Spleen (tissue), 11 donors: ENCODE measurements around the gene ADGRV1. TPM values are rescaled to one million over a fixed set of nuclear protein-coding genes. Genes with fewer than 3 reads are reported as not detected.

Experiments
- DNase-seq: peaks from one replicate; pipeline ENCODE4 v3.0.0-alpha.2; 2020
- H3K27ac ChIP-seq, 8 donors: fragments of 200-600 bp; sonication (generic) in 7 of 8; 1 replicate in 4 of 8; 2 replicates in 4 of 8; pipeline versions ENCODE4 v1.5.0 to v1.8.0; 2016 to 2021; ENCODE audit warnings: inconsistent platforms in 4 of 8, mild to moderate bottlenecking in 4 of 8, moderate library complexity in 1 of 8
- H3K27me3 ChIP-seq, 7 donors: fragments of 200-600 bp; sonication (generic) in 6 of 7; replicated peaks in 1 of 7; 1 replicate in 4 of 7; 2 replicates in 3 of 7; pipeline versions ENCODE4 v1.5.0 to v1.8.0; 2016 to 2021; ENCODE audit warnings: inconsistent platforms in 3 of 7, mild to moderate bottlenecking in 1 of 7
- H3K36me3 ChIP-seq, 6 donors: fragments of 200-600 bp; sonication (generic) in 5 of 6; 1 replicate in 4 of 6; 2 replicates in 2 of 6; pipeline versions ENCODE4 v1.5.0 to v1.8.0; 2016 to 2021; ENCODE audit warnings: inconsistent platforms in 2 of 6
- H3K4me1 ChIP-seq, 6 donors: fragments of 200-600 bp; sonication (generic) in 5 of 6; 1 replicate in 3 of 6; 2 replicates in 3 of 6; pipeline versions ENCODE4 v1.5.0 to v1.8.0; 2016 to 2021; ENCODE audit warnings: inconsistent platforms in 3 of 6
- H3K4me3 ChIP-seq, 8 donors: fragments of 200-600 bp; sonication (generic) in 7 of 8; 1 replicate in 4 of 8; 2 replicates in 4 of 8; pipeline versions ENCODE4 v1.5.0 to v1.8.0; 2016 to 2021; ENCODE audit warnings: inconsistent platforms in 4 of 8, mild to moderate bottlenecking in 4 of 8, moderate library complexity in 2 of 8
- H3K9me3 ChIP-seq, 8 donors: fragments of 200-600 bp; sonication (generic) in 7 of 8; 1 replicate in 4 of 8; 2 replicates in 4 of 8; pipeline versions ENCODE4 v1.5.0 to v1.8.0; 2016 to 2021; ENCODE audit warnings: inconsistent platforms in 4 of 8
- CTCF ChIP-seq, 11 experiments: fragments of 200-600 bp in 7 of 11; fragments of 450-650 bp in 4 of 11; sonication (generic) in 4 of 11; IDR thresholded peaks in 8 of 11; conservative IDR thresholded peaks in 3 of 11; 1 replicate in 7 of 11; 2 replicates in 4 of 11; pipeline versions ENCODE4 v1.4.0 to v1.8.0; 2016 to 2021; ENCODE audit warnings: antibody characterized with exemption in 11 of 11, inconsistent platforms in 4 of 11, mild to moderate bottlenecking in 1 of 11
- POLR2A ChIP-seq, 3 donors: fragments of 450-650 bp; IDR thresholded peaks; one replicate each; pipeline ENCODE4 v1.5.1; 2017; ENCODE audit warnings: antibody characterized with exemption in 3 of 3, mild to moderate bottlenecking in 1 of 3
- POLR2AphosphoS5 ChIP-seq, 3 donors: sonication (generic); formaldehyde crosslinking; IDR thresholded peaks; one replicate each; pipeline ENCODE4 v1.5.1; 2017; ENCODE audit warnings: antibody characterized with exemption in 3 of 3
- WGBS, 5 donors: extraction: QIAGEN DNeasy Blood & Tissue Kit in 3 of 5; methylation state at CpG; one replicate each; pipeline versions ENCODE4 v1.1.5 to v1.1.7; 2013 to 2018; 5-methylcytosine and 5-hydroxymethylcytosine counted together
- intact Hi-C: fragments of 100-400 bp; cut with DNase I; formaldehyde crosslinking; loops from one replicate; pipeline ENCODE4 v1.15.0; 2023; ENCODE audit warnings: low total_unique reads
- polyA plus RNA-seq, 3 donors: library from polyadenylated mRNA; stranded (reverse); fragments of 200-250 nt; gene quantifications; one replicate each; pipeline ENCODE4 v1.2.1, GENCODE V29; 2013
- total RNA-seq, 7 donors: library from RNA; depleted of rRNA in 3 of 7; stranded (reverse); fragments of >200 nt in 3 of 7; fragmentation: NEBNext Ultra II Directional in 4 of 7; extraction: Animal tissue kit (Norgen Biotek cat#: 25700) in 4 of 7; gene quantifications; one replicate each; pipeline versions ENCODE4 v1.1.0 to v1.2.1, GENCODE V29; 2016 to 2021
- donor health status: healthy with polysubstance abuse.
- donor health status: DM: no; HTN: no; CAD: no; lungs with moderate emphysema.
- donor health status: DM: no; HTN: no; CAD: no.
- donor health status: Bipolar disorder and iron deficiency.
- donor health status: healthy.
- donor health status: DM: no; HTN: no; CAD: no.
- donor health status: DM: yes; HTN: yes; CAD: no.

The ADGRV1 gene
- total and polyA plus RNA-seq, 10 donors: 0.08 to 0.69 (median 0.28) TPM; not detected in 3

DNA sequence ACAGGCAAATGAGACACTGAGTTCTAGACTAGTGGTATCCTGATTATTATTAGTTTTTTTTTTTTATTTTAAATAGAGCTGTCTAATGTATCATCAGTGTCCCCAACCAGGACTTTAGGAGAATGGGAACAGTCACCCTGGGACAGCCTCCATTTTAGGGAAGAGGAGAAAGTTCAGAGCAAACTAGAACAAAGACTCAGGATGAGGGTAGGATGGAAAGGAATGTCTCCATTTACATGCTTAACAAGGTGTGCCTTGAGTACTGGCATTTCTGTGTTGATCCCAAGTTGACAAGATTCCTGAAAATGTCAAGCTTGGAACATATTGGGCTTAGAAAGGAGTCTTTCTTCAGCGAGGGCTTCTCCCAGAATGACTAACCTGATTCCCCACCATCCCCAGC, 601.0 kb downstream of the ADGRV1 start:
- Histone ChIP-seq H3K36me3 (no peaks in the 10 kb centered on the region), H3K27ac (no peak overlapping the region), H3K4me1 (peaks cover 5 to 24% (median 15%) of the 10 kb centered on the region in 6 donors), H3K27me3 (no peaks in the 10 kb centered on the region), H3K4me3 (no peak overlapping the region), H3K9me3 (no peaks in the 10 kb centered on the region)
- intact Hi-C loops: no loop called here
- TF ChIP-seq CTCF (IDR thresholded peaks at IDR 0.05 in 8 of 11, conservative IDR thresholded peaks at IDR 0.05 in 3 of 11): no peak
- TF ChIP-seq POLR2A (IDR thresholded peaks at IDR 0.05): no peak
- no peak for TF ChIP-seq POLR2AphosphoS5 (IDR thresholded peaks at IDR 0.05)
- DNase-seq: no peak
- 87 to 96% (median 90%) methylated on average over 1 of the region's 1 CpG for WGBS, 5 donors

DNA sequence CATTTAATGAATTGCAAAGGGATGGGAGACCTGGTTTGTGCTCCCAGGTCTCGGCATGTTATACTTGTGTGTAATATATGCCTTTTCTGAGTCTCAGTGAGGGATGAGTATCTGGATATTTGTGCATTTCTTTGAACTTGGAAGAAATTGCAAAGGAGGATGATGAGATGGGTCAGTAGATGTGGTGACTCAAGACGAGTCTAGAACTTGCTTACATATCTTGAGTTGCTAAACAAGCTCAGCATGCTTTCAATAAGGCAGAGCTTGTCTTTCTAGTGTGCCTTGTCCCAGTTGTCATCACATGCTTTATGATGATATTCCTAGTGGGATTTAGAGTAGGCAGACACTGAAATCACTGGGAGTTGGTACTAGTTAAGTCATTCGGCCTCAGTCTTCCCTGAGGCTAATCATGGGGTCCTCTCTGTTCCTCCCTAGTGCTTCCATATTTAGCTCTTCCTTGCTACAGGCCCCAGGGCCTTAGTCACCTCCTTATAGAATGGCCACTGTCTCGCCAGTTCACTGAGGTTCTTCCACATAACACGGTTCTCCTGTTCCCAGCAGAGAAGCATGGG, 602.2 kb downstream of the ADGRV1 start:
- H3K27ac ChIP-seq: no peak overlapping the region
- H3K4me1 ChIP-seq: peaks cover 5 to 24% (median 15%) of the 10 kb centered on the region in 6 donors
- intact Hi-C loops: no loop called here
- no peaks in the 10 kb centered on the region for H3K9me3 ChIP-seq
- no peaks in the 10 kb centered on the region for H3K36me3 ChIP-seq
- no peak for TF ChIP-seq POLR2AphosphoS5 (IDR thresholded peaks at IDR 0.05)
- TF ChIP-seq CTCF (IDR thresholded peaks at IDR 0.05 in 8 of 11, conservative IDR thresholded peaks at IDR 0.05 in 3 of 11): no peak
- TF ChIP-seq POLR2A (IDR thresholded peaks at IDR 0.05): no peak
- WGBS, 5 donors: 79 to 98% (median 95%) methylated on average over 5 of the region's 5 CpGs
- DNase-seq: no peak
- no peak overlapping the region for H3K4me3 ChIP-seq
- H3K27me3 ChIP-seq: no peaks in the 10 kb centered on the region

DNA sequence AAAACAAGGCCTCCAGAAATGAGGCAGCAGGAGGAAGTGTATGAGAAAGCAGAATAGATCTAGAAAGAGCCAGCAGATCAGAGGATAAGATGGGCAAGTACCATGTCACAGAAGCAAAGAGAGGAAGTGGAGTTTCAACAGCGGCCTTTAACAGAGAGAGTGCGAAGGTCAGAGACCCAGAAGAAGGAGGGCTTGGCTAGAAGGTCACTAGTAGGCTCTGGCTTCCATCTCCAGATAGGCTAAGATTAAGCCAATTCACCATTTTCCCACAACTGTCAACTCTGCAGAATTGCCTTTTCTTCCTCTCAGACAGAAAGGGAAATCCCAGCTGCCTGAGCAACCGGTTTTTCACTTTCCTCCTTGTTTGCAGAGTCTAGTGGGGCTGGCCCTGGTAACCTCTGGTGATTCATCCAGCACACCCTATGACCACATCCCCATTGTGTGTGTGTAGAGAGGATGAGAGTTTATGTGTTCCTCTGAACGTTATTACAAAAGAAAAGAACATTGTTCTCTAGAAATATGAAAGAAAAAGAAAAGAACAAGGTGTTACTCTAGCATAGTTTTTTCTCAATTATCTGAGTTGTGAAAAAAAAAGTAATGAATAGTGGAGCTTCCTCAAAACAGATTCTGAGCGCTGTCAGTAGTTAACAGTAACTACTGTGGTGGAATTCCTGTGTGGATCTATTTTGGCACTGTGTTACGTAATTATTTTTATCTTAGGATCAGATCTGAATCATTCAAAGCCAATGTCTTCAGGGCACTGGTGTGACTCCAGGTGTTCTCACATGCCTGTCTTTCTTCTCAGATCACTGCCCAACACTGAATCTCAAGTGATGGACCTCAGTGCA, 604.2 kb downstream of the ADGRV1 start:
- WGBS, 5 donors: 14 to 35% (median 17%) methylated on average over 6 of the region's 6 CpGs
- H3K27ac ChIP-seq: peak overlapping the region in 7 of 8 donors; percentile 47 to 83 (median 74)
- peak overlapping the region in 1 of 8 donors; percentile 23 for H3K4me3 ChIP-seq
- TF ChIP-seq POLR2AphosphoS5 (IDR thresholded peaks at IDR 0.05) (peak in 1 of 3 donors; percentile 70), CTCF (IDR thresholded peaks at IDR 0.05 in 8 of 11, conservative IDR thresholded peaks at IDR 0.05 in 3 of 11) (no peak), POLR2A (IDR thresholded peaks at IDR 0.05) (no peak)
- intact Hi-C loops: no loop called here
- H3K9me3 ChIP-seq: no peaks in the 10 kb centered on the region
- peak; percentile 82 for DNase-seq
- H3K4me1 ChIP-seq: peaks cover 5 to 24% (median 15%) of the 10 kb centered on the region in 6 donors
- H3K36me3 ChIP-seq: no peaks in the 10 kb centered on the region
- H3K27me3 ChIP-seq: no peaks in the 10 kb centered on the region

DNA sequence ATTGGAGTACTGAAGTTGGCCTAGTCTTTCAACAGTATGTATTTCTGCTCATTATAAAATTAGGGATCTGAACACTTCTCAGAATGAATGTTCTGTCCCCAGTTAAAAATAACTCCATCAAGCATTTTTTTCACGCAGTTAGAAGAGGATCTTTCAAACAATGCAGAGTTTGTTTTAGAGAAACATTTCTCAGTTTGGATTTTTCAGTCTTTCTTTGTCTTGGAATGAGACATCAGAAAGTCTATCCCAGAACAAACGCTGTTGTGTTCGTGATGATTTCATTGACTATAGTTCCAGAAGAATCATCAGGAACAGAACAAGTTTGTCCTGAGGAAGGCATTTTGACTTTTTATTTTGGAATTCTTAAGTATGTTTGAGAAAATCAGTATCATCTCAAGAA, 605.8 kb downstream of the ADGRV1 start:
- no peak for DNase-seq
- no peak for TF ChIP-seq CTCF (IDR thresholded peaks at IDR 0.05 in 8 of 11, conservative IDR thresholded peaks at IDR 0.05 in 3 of 11)
- no peak for TF ChIP-seq POLR2AphosphoS5 (IDR thresholded peaks at IDR 0.05)
- TF ChIP-seq POLR2A (IDR thresholded peaks at IDR 0.05): no peak
- 79 to 92% (median 86%) methylated on average over 3 of the region's 3 CpGs for WGBS, 5 donors
- Histone ChIP-seq H3K36me3 (no peaks in the 10 kb centered on the region), H3K27me3 (no peaks in the 10 kb centered on the region), H3K4me3 (no peak overlapping the region), H3K9me3 (no peaks in the 10 kb centered on the region), H3K27ac (no peak overlapping the region), H3K4me1 (peaks cover 5 to 24% (median 15%) of the 10 kb centered on the region in 6 donors)
- intact Hi-C loops: no loop called here
